T-helper 1 cell (primary cell): ENCODE results near the gene MALSU1.

Source experiments
- DNase-seq, 5 donors: peaks; one replicate each; pipeline ENCODE4 v3.0.0-alpha.2; 2012 to 2020
- total RNA-seq, 4 donors: gene quantifications; one replicate each; lab custom pipeline; 2026; lab: John Stamatoyannopoulos, UW

Gene MALSU1
- total RNA-seq, result 4.3 to 13.5 (median 12.1) reads per million in 4 donors

DNA sequence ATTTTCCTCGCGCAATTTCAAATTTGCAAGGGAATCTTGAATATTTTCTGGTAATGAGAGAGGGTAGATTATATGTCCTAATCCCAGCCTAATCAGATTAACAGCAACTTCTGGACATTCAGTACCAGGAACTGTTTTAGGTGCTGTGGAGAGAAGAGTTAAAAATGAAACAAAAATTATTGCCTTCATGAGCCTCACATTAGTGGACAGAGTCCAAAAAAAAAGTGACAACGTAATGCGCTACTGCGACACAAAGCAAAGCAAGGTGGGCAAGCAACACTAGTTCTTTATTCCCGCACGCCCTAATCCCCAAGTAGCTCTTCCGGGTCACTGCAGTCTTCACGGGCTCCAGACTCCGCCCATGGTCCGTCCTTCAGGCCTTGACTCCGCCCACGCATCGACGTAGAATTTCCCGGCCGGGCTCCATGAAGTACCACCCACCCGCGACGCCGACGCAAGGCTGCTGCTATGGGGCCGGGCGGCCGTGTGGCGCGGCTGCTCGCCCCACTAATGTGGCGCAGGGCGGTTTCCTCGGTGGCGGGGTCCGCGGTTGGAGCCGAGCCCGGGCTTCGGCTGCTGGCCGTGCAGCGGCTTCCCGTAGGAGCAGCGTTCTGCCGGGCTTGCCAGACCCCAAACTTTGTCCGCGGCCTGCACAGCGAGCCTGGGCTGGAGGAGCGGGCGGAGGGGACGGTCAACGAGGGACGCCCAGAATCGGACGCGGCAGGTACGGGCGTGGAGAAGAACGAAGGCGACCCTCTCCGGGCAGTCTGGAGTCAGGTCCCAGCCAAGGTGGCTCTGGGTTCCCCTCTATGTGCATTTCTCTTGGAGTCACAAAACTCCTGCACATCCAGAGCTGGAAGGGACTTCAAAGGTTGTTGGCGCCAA, at the start of gene MALSU1:
MALSU1 (plus strand) TSS at position 455 of the 885 bp plus-strand sequence; CDS start at position 469, 14 bp downstream.
- peak; percentile 91 to 97 (median 92) for DNase-seq

DNA sequence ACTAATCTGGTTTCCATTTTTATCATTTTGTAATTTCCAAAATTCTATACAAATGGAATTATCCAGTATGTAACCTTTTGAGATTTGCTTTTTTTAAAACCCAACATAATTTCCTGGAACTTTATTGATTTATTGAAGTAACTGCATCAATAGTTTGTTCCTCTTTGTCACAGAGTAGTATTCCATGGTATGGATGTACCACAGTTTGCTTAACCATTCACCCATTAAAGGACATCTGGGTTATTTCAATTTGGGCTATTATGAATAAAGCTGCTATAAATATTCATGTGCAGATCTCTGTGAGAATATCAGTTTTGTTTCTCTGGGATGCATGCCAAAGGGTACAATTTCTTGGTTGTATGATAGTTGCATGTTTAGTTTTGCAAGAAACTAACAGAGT, 49.7 kb upstream of the MALSU1 start:
- no peak for DNase-seq

DNA sequence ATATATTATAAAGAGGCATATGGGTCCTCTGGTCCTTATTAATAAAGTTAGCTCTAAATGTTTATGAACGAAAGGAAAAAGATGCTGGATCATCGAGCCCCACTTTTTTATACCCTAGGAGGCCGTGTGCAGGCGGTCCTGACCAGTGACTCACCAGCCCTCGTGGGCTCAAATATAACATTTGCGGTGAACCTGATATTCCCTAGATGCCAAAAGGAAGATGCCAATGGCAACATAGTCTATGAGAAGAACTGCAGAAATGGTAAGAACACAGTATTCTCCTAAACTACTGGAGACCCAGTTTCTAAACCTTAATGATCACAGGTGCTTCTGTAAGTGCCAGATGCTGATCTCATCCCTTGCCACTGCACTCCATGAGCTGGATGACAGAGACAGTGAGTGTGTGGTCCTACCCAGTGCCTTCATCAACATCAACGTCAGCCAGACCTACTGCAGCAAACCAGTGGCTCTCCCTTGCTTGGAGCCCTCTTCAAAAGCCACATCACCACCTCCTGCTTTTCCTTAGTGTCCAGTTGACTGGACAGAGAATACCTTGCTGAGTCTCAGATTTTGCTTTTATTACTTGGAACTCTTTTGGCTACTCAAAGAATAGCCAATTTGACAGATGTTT, 45.0 kb upstream of the MALSU1 start:
- no peak for DNase-seq

DNA sequence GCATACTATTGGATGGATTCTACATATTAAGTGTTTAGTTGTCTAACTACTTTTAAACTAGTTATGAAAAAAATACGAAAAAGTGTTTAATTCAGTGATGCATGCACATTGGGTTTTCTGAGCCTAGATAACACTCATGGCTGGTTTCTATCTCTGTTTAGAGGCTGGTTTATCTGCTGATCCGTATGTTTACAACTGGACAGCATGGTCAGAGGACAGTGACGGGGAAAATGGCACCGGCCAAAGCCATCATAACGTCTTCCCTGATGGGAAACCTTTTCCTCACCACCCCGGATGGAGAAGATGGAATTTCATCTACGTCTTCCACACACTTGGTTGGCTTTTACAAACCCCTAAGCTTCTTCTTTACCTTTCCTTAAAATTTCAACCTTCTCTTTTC, 42.4 kb upstream of the MALSU1 start:
- DNase-seq, result no peak

DNA sequence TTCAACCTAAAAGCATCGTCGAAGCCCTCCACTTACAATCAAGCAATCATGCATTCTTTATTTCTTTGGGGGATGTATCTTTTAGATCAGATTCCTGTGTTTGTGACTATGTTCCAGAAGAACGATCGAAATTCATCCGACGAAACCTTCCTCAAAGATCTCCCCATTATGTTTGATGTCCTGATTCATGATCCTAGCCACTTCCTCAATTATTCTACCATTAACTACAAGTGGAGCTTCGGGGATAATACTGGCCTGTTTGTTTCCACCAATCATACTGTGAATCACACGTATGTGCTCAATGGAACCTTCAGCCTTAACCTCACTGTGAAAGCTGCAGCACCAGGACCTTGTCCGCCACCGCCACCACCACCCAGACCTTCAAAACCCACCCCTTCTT, 38.8 kb upstream of the MALSU1 start:
- no peak for DNase-seq

DNA sequence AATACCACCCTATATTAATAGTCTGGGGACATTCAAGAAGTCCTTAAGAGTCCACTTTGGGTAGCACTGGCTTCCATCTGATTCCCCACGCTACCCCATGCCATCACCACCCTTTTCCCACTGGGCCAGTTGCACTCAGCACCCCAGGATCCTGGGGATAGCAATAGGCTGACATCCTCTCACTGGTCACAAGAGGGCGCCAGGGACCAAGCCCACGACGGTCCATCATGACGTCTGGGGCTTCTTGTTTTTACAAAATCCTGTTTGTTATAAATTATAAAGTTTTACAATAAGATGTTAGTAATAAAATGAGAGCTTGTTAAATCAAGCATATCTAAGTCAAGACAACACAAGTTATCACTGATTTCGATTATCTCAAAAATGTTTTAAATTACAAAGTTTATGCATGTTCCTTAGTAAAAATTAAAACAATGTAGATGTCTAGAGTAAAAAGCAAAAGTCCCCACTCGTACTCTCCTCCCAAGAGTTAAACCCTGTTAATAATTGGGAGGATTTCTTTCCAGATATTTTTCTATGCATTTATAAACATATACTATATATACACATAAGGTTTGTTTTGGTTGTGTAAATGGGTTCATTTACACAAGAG, 37.2 kb upstream of the MALSU1 start:
- peak in 4 of 5 donors; percentile 24 to 61 (median 41) for DNase-seq

DNA sequence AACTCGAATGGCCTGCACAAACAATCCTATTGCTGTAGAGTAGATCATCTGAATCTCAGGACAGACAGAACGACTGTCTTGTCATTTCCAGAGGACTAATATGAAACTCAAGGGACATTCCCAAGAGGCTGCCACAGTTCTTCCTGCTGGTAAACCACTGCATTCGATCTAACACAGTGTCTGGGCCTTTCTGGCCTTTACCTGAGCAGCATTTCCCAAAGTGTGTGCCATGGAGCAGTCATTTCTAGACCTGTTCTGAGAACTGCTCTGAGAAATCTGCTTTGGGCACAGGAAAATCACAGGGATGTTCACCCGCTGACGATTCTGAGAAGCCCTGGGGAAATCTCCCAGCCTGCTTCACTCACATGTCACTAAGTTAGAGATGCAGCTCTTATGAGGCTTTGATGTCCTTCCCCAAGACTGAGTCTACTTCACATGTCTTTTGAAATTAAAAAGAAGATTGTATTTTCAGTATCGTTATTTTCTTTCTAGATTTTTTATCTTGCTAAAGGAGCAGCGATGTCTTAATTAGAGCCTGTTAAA, 34.2 kb upstream of the MALSU1 start:
- DNase-seq, result peak in 1 of 5 donors; percentile 21

DNA sequence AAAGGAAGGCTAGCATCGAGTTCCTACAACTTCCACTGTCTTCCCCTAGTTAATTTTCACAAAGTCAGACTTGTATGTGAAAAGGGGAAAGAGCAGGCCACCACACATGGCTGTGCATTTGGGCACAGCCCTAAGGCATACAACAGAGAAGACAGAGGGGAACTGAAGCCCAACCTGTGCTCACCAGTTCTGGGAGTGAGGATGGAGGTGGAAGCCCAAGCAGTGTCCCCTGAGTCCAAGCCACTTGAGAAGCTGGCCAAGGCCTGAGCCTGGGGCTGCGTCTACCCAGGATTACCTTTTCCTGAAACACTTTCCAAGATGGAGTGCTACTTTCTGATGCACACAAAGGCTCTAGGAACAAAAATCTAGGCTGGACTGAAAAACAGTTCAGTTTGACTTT, 32.2 kb upstream of the MALSU1 start:
- no peak for DNase-seq

DNA sequence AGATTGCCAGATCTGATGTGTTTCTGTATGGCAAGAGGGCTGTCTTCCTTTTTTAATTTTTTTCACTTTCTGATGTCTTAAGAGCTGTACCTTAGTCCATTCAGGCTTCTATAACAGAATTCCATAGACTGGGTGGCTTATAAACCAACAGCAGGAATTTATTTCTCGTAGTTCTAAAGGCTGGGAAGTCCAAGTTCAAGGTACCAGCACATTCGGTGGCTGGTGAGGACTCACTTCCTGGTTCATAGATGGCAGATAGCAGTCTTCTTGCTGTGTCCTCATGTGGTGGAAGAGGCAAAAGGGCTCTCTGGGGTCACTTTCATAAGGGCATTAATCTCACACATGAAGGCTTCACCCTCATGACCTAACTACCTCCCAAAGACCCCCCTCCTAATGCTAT, 31.8 kb upstream of the MALSU1 start:
- DNase-seq, result no peak

DNA sequence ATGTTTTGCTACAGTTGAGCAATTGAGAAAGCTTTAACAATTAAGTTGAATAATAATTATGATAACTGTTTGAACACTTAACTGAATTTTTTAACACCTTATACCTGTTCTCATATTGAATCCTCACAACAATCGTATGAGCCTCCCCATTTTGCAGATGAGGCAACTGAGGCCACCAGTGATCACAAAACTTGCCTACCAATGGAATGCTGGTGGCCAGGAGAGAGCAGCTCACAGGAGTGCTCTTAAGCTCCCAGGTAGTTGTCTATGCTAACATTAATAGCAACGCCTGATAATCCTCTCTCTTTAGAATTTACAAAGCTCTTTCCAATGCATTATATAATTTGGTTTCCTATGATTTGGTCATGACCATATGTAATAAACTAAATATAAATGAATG, 31.0 kb upstream of the MALSU1 start:
- no peak for DNase-seq

DNA sequence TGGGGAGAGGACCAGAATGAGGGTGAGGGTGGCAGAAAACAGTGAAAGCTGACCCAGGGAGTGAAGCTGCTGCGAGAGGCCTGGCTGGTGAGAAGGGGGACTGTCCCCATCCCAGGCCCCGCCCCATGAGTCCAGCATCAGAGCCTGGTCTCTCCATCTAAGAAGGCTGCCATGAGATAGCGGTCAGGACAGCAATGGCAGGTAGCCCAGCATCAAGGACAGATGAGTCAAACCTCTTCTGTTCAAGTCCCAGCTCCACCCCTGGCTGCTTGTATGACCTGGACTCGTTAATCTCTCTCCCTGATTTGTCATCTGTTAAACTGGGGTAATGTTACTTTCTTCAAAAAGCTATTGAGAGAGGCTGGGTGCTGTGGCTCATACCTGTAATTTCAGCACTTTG, 30.4 kb upstream of the MALSU1 start:
- no peak for DNase-seq

DNA sequence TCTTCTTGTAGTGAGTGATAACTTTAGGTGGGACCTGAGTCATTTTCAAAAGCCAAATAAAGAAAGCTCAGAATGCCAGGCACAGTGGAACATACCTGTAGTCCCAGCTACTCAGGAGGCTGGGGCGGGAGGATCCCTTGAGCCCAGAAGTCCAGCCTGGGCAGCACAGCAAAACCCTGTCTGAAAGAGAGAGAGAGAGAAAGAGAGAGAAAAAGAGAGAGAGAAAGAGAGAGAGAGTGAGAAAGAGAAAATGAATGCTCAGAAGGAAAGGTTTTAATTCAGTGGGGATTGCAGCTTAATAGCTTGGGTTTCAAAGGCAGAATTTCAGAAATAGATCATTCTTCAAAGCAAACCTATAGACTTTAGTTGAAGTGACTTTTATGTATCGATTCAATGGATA, 26.9 kb upstream of the MALSU1 start:
- no peak for DNase-seq

DNA sequence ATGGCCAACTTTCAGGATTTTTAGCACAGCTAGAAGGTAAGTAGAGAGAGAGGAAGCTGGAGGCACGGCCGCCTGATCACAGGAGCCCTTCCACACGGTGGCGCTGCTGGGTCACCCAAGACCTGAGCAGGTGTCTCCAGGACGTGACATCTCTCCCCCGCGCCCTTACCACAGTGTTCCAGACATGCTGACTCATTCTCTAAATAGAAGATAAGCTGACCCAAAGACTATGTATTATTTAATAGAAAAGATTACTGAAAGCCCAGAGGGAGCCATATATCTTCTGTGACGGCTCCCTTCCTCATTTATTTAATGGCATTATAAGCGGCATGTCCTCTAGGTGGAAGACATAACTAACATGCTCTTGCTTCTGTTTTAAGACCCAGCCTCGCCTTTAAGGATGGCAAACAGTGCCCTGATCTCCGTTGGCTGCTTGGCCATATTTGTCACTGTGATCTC, 26.0 kb upstream of the MALSU1 start:
- DNase-seq, result peak; percentile 65 to 90 (median 77)

DNA sequence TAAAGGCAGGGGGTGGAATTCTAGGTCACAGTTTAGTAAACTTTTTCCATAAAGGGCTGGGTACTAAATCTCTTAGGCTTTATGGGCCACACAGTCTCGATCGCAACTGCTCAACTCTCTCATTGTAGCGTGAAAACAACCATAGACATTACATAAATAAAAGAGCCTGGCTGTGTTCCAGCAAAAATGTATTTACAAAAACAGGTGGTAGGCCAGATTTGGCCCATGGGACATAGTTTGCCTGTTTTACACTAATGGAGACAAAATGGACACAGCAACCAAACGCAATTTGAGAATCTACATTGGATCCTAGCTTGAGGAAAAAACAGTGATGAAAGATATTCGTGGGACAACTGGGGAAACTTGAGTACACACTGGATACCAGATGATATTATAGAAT, 23.2 kb upstream of the MALSU1 start:
- DNase-seq, result no peak

DNA sequence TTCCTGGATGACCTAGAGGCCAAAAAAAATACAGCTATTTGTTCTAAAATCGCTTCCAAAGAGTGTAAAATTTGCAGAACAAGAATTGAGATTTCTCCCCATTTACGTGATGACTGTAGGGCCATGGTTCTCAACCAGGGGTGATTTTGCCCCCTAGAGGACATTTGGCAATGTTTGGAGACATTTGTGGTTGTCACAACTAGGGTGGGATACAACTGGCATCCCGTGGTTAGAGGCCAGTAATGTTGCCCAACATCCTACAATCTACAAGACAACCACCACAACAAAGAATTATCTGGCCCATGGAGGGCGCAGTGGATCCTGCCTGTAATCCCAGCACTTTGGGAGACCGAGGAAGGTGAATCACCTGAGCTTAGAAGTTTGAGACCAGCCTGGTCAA, 22.8 kb upstream of the MALSU1 start:
- no peak for DNase-seq

DNA sequence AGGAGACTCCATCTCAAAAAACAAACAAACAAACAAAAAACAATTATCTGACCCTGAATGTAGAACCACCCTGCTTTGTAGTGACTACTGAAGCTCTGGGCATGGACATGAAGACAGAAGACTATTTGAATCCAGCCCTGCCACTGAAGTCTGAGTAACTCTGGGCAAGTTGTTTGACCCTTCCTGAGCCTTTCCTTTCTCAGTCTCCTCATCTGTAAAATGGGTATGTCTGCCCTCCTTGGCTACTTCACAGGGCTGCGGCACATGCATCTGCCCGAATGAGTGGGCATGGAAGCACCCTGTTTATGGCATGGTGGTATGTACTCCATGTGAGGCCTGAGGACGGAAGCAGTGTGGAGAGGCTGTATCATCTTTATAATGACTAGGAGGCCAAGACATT, 22.2 kb upstream of the MALSU1 start:
- no peak for DNase-seq

DNA sequence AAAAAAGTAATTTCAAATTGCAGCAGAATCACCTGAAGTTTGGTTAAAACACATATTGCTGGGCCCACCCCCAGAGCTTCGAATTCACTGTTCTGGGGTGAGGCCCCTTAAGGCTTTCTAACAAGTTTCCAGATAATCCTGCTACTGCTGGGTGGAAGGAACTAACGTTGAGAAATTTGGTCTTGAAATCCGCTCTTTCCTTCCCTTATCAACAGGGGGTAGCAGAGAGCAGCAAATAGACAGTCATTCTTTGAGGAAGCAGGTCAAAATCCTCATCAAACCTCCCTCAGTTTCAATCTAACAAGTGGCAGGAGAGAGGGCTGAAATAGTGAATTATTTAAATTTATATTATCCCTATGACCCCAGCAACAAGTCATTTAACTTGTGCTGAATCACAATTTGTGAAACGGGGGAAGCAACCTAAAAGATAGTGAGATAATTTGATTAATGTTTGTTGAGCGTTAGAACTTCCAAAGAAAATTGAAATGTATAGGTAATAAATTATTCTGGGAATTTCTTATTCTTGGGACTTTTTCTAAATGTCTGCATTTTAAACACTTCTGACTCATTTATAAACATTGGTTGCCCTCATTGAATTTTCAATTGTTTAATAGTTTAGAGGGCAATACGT, 21.7 kb upstream of the MALSU1 start:
- peak in 2 of 5 donors; percentile 15 to 64 for DNase-seq

DNA sequence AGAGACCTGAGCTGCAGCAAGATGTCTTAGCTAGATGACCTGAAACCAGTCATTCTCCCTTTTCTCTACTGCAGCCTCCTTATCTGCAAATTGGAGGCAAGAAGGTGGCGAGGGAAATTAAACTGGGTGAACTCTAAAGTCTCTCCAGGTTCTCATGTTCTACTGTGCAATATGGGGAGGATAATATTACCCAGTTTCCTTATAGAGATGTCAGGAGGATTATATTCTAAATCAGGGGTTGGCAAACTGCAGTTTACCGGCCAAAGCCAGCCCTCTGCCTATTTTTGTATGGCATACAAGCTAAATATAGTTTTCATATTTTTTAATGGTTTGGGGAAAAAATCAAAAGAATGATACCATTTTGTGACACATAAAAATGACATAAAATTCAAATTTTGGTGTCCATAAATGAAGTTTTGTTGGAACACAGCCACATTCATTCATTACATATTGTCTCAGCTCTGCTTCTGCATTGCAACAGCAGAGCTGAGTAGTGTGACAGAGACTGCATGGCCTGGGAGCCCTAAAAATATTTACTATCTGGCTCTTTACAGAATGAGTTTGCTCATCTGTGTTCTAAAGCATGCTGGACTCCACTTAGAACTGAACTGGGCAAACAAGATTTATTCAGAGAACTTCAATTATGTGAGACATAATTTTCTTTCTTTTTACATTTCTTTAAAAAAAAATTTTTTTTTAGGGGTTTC, 19.2 kb upstream of the MALSU1 start:
- no peak for DNase-seq

DNA sequence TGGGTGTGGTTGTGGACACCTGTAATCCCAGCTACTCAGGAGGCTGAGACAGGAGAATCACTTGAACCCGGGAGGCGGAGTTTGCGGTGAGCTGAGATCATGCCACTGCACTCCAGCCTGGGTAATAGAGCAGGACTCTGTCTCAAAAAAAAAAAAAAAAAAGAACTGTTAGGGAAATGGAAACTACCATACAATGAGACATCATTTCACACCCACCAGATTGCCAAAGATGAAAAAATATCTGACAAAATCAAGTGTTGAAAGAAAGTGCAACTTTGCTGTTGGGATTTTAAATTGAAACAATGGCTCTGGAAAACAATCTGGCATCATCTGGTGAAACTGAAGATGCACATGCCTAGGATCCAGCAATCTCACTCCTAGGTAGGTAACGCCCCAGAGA, 16.1 kb upstream of the MALSU1 start:
- DNase-seq, result no peak

DNA sequence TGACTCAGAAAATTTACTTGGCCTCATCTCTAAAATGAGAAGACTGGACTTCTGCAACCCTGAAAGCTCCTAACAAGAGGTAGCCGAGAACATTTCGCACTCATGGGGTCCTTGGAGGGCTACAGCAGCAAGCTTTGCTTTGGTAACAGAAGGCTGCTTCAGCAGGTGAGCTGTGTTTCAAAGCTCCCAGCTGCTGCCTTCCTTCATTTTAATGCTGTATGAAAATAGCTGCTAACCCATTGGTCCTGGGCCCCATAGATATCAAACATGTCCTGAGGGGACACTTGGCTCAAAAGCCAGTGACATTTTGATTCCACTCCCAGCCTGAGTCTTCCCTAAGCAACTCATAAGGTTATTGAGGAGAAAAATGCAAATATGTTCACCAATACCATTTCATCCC, 14.3 kb upstream of the MALSU1 start:
- DNase-seq, result no peak

DNA sequence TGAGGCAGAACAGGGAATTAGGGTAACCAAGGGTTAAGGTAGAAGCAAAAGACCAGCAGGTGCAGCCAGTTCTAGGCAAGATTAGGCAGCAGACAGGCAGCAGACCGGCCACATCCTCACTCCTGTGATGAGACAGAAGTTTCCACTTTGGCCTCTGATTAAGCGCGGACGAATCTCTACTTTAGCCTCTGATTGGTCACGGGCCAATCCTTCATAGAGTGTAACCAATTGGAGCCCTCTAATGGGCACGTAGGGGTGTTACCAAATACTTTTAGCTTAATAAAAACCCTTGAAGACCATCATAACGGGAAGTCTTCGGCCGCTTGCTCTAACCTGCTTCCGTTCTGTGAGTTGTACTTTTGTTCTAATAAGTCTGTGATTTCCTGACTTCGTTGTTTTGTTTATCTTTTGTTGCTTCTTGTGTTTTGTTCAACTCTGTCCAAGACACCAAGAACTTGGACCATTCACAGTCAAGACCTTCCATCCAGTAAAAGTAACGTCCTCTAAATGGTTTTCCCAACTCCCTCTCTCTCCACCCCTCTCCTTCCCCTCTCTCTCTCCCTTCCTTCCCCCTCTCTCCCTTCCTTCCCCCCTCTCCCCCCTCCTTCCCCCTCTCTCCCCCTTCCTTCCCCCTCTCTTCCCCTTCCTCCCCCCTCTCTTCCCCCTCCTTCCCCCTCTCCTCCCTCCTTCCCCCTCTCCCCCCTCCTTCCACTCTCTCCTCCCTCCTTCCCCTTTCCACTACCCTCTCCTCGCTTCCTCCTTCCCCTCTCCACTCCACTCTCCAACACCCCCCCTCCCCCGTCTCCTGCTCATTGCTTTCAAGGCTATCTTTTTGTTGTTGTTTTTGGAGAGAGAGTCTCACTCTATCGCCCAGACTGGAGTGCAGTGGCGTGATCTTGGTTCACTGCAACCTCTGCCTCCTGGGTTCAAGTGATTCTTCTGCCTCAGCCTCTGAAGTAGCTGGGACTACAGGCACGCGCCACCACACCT, 13.2 kb upstream of the MALSU1 start:
- no peak for DNase-seq
